ENCODE results near the gene OPN4.

GRCh38 chr10:86708783-86709380, 54.5 kb downstream of the OPN4 start:
- TF ChIP-seq POLR2A (IDR thresholded peaks at IDR 0.05) = no peak
- TF ChIP-seq CTCF (IDR thresholded peaks at IDR 0.05) = no peak

Data from upper lobe of left lung (tissue), 4 donors.